ENCODE data around the gene EZH2.

EZH2 gene

GRCh38 chr7:148806187-148806586 is 77.9 kb downstream of the EZH2 start:
- DNase-seq (ENCODE audit: low read depth in 2 of 2): no peak

GRCh38 chr7:148804343-148805235 is 79.5 kb downstream of the EZH2 start:
- no peak for DNase-seq (ENCODE audit: low read depth in 2 of 2)

GRCh38 chr7:148803094-148803493 is 81.0 kb downstream of the EZH2 start:
- DNase-seq (ENCODE audit: low read depth in 2 of 2): no peak

- no peak for DNase-seq (ENCODE audit: low read depth in 2 of 2)
These were observed 82.0 kb downstream of the EZH2 start for GRCh38 chr7:148802101-148802493.

- no peak for DNase-seq (ENCODE audit: low read depth in 2 of 2)
These were observed 83.4 kb downstream of the EZH2 start for GRCh38 chr7:148800677-148801076.

GRCh38 chr7:148799893-148800555 is 84.1 kb downstream of the EZH2 start:
- no peak for DNase-seq (ENCODE audit: low read depth in 2 of 2)

- DNase-seq (ENCODE audit: low read depth in 2 of 2): no peak
These were observed 87.2 kb downstream of the EZH2 start for GRCh38 chr7:148796841-148797240.

- no peak for DNase-seq (ENCODE audit: low read depth in 2 of 2)
These were observed 89.6 kb downstream of the EZH2 start for GRCh38 chr7:148794476-148794875.

- DNase-seq (ENCODE audit: low read depth in 2 of 2): no peak
These were observed 90.5 kb downstream of the EZH2 start for GRCh38 chr7:148793590-148793989.

GRCh38 chr7:148791546-148791945 is 92.5 kb downstream of the EZH2 start:
- DNase-seq (ENCODE audit: low read depth in 2 of 2): no peak

- no peak for DNase-seq (ENCODE audit: low read depth in 2 of 2)
These were observed 93.2 kb downstream of the EZH2 start for GRCh38 chr7:148790850-148791249.

- no peak for DNase-seq (ENCODE audit: low read depth in 2 of 2)
These were observed 93.9 kb downstream of the EZH2 start for GRCh38 chr7:148790131-148790726.

GRCh38 chr7:148789220-148789619 is 94.9 kb downstream of the EZH2 start:
- no peak for DNase-seq (ENCODE audit: low read depth in 2 of 2)

- DNase-seq (ENCODE audit: low read depth in 2 of 2): no peak
These were observed 96.4 kb downstream of the EZH2 start for GRCh38 chr7:148787571-148788295.

GRCh38 chr7:148783801-148784527 is 100.1 kb downstream of the EZH2 start:
- DNase-seq (ENCODE audit: low read depth in 2 of 2): no peak

- DNase-seq (ENCODE audit: low read depth in 2 of 2): no peak
These were observed 101.2 kb downstream of the EZH2 start for GRCh38 chr7:148782757-148783456.

- DNase-seq (ENCODE audit: low read depth in 2 of 2): no peak
These were observed 109.6 kb downstream of the EZH2 start for GRCh38 chr7:148774471-148774870.

- peak in 1 of 2 donors; percentile 5 for DNase-seq (ENCODE audit: low read depth in 2 of 2)
These were observed 110.8 kb downstream of the EZH2 start for GRCh38 chr7:148773334-148773733.

- no peak for DNase-seq (ENCODE audit: low read depth in 2 of 2)
These were observed 111.6 kb downstream of the EZH2 start for GRCh38 chr7:148772297-148773089.

- DNase-seq (ENCODE audit: low read depth in 2 of 2): no peak
These were observed 114.1 kb downstream of the EZH2 start for GRCh38 chr7:148770004-148770403.
